Neural cell (in vitro differentiated cells): ENCODE measurements around the gene STEAP1B.

Source experiments
- POLR2AphosphoS5 ChIP-seq: IDR thresholded peaks from 2 replicates; pipeline ENCODE4 v1.6.1; 2012
- REST ChIP-seq: IDR thresholded peaks from 2 replicates; pipeline ENCODE4 v1.6.1; 2012; ENCODE audit warnings: borderline replicate concordance

DNA sequence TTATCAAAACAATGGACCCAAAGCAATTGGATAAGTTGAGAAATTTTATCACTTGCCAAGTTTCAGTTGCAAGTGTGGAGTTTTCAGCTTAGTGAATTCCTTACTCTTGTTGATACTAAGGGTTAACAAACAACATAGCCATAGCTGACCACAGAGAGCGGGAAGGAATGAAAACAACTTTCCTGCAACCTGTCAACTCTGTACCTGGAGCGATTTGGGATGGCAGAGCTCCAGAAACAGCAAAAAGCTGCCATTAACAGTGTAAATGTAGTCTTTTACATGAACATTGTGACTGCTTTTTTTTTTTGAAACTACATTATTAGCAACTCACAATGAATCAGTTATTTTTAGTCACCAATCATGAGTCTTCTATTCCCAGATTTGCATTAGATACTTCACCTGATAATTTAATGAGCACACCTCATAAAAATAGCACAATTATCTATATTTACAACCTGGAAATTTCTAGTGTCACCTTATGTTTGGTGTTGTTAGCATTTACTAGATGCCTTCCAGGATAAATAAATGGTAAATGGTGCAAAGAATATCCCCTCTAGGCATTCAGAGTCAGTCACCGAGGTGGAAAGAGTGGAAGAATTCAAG is 95.5 kb downstream of the STEAP1B start:
- TF ChIP-seq POLR2AphosphoS5, result no peak
- TF ChIP-seq REST, result no peak
